Measurements from ENCODE around the gene DGKD. TPM values are rescaled to one million over a fixed set of nuclear protein-coding genes. Genes with fewer than 3 reads are reported as not detected.

Gene DGKD
- total and polyA plus RNA-seq, 10 of the 15 experiments (the other 5 are each of a cell fraction or from before 2014, with no cell fraction given): 2.7 to 81.9 (median 27.0) TPM

DNA sequence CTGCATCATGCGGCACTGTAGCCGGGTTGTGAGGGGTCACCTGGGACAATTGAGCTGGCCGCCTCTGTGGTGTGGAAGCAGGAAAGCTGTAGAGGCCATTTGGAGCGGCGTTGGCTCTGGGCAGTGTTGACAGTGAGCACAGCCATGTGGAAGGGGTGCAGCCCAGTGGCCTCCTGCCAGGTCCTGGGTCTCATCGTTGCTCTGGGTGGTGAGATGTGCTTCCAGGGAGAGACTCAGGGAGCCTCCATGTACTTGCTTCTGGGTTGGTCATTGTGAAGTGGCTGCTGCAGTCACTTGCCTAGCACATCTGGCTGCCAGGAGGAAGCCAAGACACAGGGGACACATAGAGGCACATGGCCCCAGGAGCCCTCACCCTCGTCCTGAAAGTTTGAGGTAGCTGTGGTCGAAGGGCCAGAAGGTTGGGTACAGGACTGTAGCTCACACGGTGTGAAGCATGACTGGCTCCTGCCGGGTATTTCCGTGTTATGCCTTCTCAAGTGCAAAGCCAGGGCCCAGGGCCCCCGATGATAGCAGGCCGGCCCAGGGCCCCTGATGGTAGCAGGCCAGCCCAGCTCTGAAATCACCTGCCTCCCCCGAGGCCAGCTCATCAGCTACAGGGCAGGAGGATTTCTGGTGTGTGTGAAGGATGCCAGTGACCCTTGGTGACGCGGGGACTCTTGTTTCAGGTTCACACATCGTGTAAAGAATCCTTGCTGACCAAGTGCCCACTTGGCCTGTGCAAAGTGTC, 82.6 kb downstream of the DGKD start:
- no peaks in the 10 kb centered on the region; the same call in 1 of the 2 replicates for H4K20me1 ChIP-seq (ENCODE audit: control insufficient read depth, insufficient read depth)
- in situ Hi-C loops (cut with MboI): no loop called here

More for the DNA sequence above, 82.6 kb downstream of the DGKD start:
- ChIA-PET SMC1A (ENCODE audit: uncharacterized antibody, unreplicated experiment) (interaction anchor here (1.0 to 2.8 kb wide), 5 partner anchors 17 to 32 kb away, joined by 3 to 12 read pairs (median 6); no protein-coding TSS in a partner anchor), RAD21 (ENCODE audit: unreplicated experiment) (no interaction called here), POLR2A (no interaction called here), CTCF (interaction anchor here (1.1 to 3.3 kb wide), 2 partner anchors 11 to 32 kb away, joined by 5 to 14 read pairs; no protein-coding TSS in a partner anchor)
- TF ChIP-seq SRF (IDR thresholded peaks at IDR 0.05; ENCODE audit: low read depth in 2 of 2, low read length in 2 of 2): no peak
- no peak for TF ChIP-seq BRCA1 (IDR thresholded peaks at IDR 0.05; ENCODE audit: low read depth, low read length)
- TF ChIP-seq GABPA (IDR thresholded peaks at IDR 0.05; ENCODE audit: low read depth): no peak
- no peak for TF ChIP-seq MYC (IDR thresholded peaks at IDR 0.05; ENCODE audit: insufficient read depth, insufficient read length, insufficient replicate concordance, low read length, severe bottlenecking)
- no peak for TF ChIP-seq SIN3A (IDR thresholded peaks at IDR 0.05; ENCODE audit: low read depth, low read length)
- no peak for TF ChIP-seq SMAD1 (IDR thresholded peaks at IDR 0.05; ENCODE audit: low read depth, partially characterized antibody)
- no peak for TF ChIP-seq ZNF622 (IDR thresholded peaks at IDR 0.05)
- TF ChIP-seq, protein P1, sequence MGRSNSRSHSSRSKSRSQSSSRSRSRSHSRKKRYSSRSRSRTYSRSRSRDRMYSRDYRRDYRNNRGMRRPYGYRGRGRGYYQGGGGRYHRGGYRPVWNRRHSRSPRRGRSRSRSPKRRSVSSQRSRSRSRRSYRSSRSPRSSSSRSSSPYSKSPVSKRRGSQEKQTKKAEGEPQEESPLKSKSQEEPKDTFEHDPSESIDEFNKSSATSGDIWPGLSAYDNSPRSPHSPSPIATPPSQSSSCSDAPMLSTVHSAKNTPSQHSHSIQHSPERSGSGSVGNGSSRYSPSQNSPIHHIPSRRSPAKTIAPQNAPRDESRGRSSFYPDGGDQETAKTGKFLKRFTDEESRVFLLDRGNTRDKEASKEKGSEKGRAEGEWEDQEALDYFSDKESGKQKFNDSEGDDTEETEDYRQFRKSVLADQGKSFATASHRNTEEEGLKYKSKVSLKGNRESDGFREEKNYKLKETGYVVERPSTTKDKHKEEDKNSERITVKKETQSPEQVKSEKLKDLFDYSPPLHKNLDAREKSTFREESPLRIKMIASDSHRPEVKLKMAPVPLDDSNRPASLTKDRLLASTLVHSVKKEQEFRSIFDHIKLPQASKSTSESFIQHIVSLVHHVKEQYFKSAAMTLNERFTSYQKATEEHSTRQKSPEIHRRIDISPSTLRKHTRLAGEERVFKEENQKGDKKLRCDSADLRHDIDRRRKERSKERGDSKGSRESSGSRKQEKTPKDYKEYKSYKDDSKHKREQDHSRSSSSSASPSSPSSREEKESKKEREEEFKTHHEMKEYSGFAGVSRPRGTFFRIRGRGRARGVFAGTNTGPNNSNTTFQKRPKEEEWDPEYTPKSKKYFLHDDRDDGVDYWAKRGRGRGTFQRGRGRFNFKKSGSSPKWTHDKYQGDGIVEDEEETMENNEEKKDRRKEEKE (IDR thresholded peaks at IDR 0.05): no peak
- TF ChIP-seq EGR1 (IDR thresholded peaks at IDR 0.05; ENCODE audit: borderline replicate concordance in 1 of 2, low read depth in 2 of 2, low read length in 2 of 2): no peak
- TF ChIP-seq IRF3 (IDR thresholded peaks at IDR 0.05): no peak
- TF ChIP-seq POLR2AphosphoS5 (IDR thresholded peaks at IDR 0.05; ENCODE audit: low read length): no peak
- no peak for TF ChIP-seq NBN (IDR thresholded peaks at IDR 0.05)
- Histone ChIP-seq H3K27me3 (replicated peaks in 1 of 2; ENCODE audit: control insufficient read depth in 2 of 2, insufficient read depth in 2 of 2, low read length in 1 of 2) (no peaks in the 10 kb centered on the region), H2AFZ (ENCODE audit: control insufficient read depth, low read depth, low read length) (no peak overlapping the region), H3K4me1 (ENCODE audit: control insufficient read depth, insufficient read depth, low read length) (peaks cover 5% of the 10 kb centered on the region), H3K36me3 (ENCODE audit: control insufficient read depth in 2 of 2, insufficient read depth in 2 of 2, low read length in 1 of 2) (peaks cover 27 to 37% of the 10 kb centered on the region in 2 experiments), H3K9me3 (replicated peaks; ENCODE audit: control insufficient read depth, insufficient read depth, low read length) (no peaks in the 10 kb centered on the region), H3K4me3 (no peak overlapping the region), H3K9ac (ENCODE audit: control insufficient read depth, insufficient read depth, low read length) (no peak overlapping the region), H3K4me2 (ENCODE audit: control insufficient read depth, insufficient read depth) (no peak overlapping the region), H3K27ac (ENCODE audit: control insufficient read depth, insufficient read depth) (no peak overlapping the region), H3K79me2 (ENCODE audit: control insufficient read depth, insufficient read depth, low read length) (no peaks in the 10 kb centered on the region)
- WGBS (ENCODE audit: insufficient coverage, insufficient replicate concordance, low lambda C conversion rate, missing lambda C conversion rate): 53% methylated on average over 17 of the region's 17 CpGs
- intact Hi-C loops (cut with micrococcal nuclease; ENCODE audit: unreplicated experiment): no loop called here
- FAIRE-seq (no peak), DNase-seq (ENCODE audit: low read depth, low spot score) (no peak), ATAC-seq (peak; percentile 33; the same call in 2 of the 3 replicates)
- BruUV-seq (replicated peaks): no TSS peak
